ENCODE results near the gene ZCCHC7.
"Not testable (repeated sequence)": the region's sequence is repeated elsewhere in the genome, so short reads cannot be mapped to it uniquely, and the experiment has no call there.

Gene ZCCHC7

GRCh38 chr9:37390759-37391158 lies 270.4 kb downstream of the ZCCHC7 start:
- H3K4me3 ChIP-seq (ENCODE audit: low read depth, low read length): no peak overlapping the region

DNA sequence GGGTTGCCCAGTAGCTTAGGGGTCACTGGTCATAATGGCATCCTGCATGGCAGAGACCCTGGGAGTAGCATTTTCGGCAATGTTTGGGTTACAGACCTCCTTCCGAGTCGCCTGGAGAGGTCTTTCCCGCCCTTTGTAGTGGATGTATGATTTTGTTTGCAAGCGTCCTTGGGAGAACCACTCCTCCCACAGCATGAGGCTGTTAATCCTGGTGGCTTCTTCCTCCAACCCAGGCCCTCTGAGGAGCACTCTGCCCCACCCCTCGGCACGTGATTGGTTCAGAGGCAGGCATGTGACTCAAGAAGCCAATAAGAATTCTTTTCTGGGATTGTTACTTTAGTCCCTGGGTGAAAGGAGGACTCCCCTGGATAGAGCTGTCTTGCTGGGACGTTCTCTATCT lies 271.9 kb downstream of the ZCCHC7 start:
- H3K4me3 ChIP-seq (ENCODE audit: low read depth, low read length): no peak overlapping the region

DNA sequence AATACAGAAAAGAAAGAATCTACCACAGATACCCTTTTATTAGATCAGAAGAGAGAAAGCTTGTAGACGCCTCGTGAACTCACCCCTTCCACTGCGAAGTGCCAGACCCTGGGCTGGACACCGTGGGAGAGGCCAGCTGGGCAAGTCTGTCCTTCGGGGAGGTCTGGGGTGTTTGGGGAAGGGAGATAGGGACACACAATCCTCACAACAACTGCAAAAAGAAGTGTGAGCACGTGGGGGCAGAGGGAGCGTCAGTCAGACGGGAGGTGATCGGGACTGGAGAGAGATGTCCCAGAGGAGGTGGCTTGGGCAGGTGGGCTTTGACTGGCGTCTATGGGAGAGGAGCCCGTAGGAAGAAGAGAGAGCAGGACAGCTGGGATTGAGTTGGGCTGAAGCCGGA lies 274.9 kb downstream of the ZCCHC7 start:
- H3K4me3 ChIP-seq (ENCODE audit: low read depth, low read length): no peak overlapping the region

GRCh38 chr9:37395663-37396062 lies 275.3 kb downstream of the ZCCHC7 start:
- H3K4me3 ChIP-seq (ENCODE audit: low read depth, low read length): no peak overlapping the region

DNA sequence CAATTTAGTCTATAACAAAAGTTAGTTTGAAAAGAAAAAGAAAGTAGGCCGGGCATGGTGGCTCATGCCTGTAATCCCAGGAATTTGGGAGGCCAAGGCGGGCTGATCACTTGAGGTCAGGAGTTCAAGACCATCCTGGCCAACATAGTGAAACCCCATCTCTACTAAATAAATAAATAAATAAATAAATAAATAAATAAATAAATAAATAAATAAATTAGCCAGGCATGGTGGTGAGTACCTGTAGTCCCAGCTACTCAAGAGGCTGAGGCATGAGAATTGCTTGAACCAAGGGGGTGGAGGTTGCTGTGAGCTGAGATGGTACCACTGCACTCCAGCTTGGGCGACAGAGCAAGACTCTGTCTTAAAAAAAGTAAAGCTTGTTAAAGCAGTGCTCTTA lies 277.6 kb downstream of the ZCCHC7 start:
- not testable (repeated sequence) for H3K4me3 ChIP-seq (ENCODE audit: low read depth, low read length)

DNA sequence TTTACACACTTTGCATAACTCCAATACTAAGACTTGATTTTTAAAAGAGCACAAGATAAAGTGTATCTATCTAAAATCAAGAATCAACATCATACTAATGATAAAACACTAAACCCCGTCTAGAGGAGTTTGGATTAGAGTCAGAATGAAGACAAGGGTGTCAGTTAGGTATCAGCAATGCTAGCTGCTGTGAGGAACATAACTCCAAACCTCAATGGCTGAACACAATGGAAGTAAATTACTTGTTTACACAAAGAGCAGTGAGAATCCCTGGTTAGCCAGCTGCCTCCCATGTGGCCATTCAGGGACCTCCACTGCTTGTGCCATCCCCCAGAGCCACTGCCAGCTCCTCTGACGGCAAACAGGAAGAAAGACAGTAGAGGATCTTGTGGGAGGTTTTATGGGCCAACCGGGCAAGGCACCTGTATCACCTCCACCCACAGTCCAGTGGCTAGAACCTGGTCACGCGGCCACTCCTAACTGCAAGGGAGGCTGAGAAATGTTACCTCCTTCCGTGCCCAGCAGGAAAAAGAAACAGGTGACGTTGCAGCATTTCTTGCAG lies 278.2 kb downstream of the ZCCHC7 start:
- no peak overlapping the region for H3K4me3 ChIP-seq (ENCODE audit: low read depth, low read length)

DNA sequence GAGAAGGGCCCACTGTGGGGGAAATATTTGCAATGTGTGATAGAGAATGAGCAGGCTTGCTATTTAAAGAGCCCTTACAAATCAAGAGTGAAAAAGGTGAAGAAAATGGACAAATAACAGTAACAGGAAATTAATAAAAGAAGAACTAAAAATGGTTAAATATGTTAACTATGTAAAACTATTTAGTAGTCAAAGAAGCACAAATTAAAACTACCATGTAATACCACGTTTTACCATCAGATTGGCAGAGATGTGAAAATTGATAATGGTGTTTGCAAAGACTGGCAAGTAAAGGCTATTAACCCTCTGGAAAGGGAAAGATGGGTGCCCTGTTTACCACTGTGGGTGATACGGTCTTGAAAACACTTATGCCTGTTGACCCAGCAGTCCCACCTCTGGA lies 279.0 kb downstream of the ZCCHC7 start:
- no peak overlapping the region for H3K4me3 ChIP-seq (ENCODE audit: low read depth, low read length)

DNA sequence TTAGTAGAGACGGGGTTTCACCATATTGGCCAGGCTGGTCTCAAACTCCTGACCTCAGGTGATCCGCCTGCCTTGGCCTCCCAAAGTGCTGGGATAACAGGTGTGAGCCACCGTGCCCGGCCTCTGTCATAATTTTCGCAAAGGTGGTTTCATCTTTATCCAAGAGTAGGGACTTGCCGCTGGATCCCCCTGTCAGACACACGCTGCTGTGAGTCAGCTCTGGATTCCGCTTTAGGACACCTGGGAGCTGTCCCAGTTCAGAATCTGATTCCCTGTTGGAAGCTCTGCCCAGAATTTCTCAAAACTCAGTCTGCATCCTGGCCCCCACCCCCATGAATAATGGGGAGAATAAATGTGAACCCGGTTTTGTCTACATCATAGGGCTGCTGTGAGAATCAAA lies 284.2 kb downstream of the ZCCHC7 start:
- H3K4me3 ChIP-seq (ENCODE audit: low read depth, low read length): no peak overlapping the region

DNA sequence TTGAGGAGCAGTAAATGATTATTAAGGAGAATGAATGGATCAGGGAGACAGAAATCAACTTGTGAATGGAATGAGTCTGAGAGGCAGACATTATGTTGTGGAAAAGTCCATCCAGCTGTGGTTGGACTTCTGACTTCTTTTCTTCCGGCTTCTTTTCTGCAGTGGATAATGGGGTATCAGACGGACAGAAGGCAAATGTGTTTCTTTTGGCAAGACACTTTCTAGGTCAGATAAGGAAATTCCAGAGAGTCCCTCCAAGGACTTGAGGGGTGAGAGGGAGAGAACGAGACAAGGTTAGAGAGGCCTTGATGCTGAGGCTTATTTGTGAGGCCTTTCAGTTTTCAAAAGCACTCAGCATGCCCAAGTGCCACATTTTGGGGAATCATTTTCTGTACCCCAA lies 285.0 kb downstream of the ZCCHC7 start:
- no peak overlapping the region for H3K4me3 ChIP-seq (ENCODE audit: low read depth, low read length)

DNA sequence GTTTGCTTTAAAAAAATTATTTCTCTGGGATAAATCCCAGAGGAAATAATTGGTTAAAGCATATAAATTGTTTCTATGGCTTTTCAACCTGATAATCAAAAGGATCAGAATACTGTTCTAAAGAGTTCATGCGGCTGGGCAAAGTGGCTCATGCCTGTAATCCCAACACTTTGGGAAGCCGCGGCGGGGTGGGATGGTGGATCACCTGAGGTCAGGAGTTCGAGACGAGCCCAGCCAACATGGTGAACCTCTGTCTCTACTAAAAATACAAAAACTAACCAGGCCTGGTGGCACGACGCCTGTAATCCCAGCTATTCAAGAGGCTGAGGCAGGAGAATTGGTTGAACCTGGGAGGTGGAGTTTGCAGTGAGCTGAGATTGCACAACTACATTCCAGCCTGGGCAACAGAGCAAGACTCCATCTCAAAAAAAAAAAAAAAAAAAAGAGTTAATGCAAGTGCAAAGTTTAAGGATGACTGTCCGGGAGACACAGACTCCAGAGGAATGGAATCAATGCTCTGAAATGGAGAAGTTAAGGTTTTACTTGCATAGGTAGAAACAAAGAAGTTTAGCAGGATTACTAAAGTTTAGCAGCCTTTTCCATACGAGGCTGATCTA lies 285.5 kb downstream of the ZCCHC7 start:
- H3K4me3 ChIP-seq (ENCODE audit: low read depth, low read length): no peak overlapping the region

DNA sequence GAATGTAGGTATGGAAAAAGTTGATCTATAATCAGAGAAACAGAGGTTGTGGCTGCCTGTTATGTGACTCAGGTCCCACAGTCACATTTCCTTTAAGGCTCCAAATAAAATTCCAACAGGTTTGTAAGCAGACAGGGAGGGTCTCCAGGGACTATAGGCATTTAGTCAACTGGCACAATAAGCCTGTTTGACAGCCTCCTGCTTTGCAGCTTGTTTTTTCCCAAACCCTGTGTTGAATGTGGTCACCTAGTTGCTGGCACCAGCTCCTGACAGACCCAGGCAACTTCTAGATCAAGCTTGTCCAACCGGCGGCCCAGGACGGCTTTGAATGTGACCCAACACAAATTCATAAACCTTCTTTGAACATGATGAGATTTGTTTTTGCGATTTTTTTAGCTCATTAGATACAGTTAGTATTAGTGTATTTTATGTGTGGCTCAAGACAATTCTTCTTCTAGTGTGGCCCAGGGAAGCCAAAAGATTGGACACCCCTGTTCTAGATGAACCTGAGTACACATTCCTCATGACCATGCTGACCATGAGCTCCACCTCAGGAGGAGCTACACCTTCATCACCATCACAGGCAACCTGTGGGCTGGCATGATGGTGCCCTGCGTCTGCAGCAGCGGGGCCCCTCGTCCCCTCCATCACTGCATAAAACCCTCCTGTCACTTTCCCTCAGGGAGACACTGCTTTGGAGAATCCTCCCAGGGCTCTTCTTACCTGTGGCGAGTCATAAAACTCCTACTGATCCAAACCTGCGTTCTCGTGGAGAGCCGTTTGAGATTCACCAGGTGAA lies 286.4 kb downstream of the ZCCHC7 start:
- no peak overlapping the region for H3K4me3 ChIP-seq (ENCODE audit: low read depth, low read length)

- no peak overlapping the region for H3K4me3 ChIP-seq (ENCODE audit: low read depth, low read length)
These were observed 287.1 kb downstream of the ZCCHC7 start for GRCh38 chr9:37407468-37407867.

All from iPS-11a (cell line).